SK-N-MC (cell line): Measurements from ENCODE around the gene PAK4.

Experiments
- EZH2 ChIP-seq: fragments of 200-600 bp; sonication (generic); IDR thresholded peaks from one replicate; pipeline ENCODE4 v1.6.1; 2017; ENCODE audit warnings: antibody characterized with exemption
- FOXP2 ChIP-seq: optimal IDR thresholded peaks from 2 replicates; pipeline ENCODE3; 2011; ENCODE audit warnings: mild to moderate bottlenecking, moderate library complexity; ENCODE audit not compliant: insufficient read depth; ENCODE audit errors: extremely low read length, control extremely low read depth
- POLR2AphosphoS5 ChIP-seq: IDR thresholded peaks from 2 replicates; pipeline ENCODE4 v1.6.1; 2012; ENCODE audit warnings: mild to moderate bottlenecking, low read depth, low read length, borderline replicate concordance

- TF ChIP-seq POLR2AphosphoS5: no peak
- TF ChIP-seq EZH2: no peak
- no peak for TF ChIP-seq FOXP2
Measured at GRCh38 chr19:39187552-39187943, 62.0 kb downstream of the PAK4 start.
